GM19468 (cell line): ENCODE data around the gene FAM78A.

ENCODE experiments used
- ATAC-seq: cut with Tn5 transposase; IDR thresholded peaks from one replicate; pipeline ENCODE4 v1.9.1; 2021; ENCODE audit warnings: mild to moderate bottlenecking, moderate library complexity, moderate number of reproducible peaks; ENCODE audit not compliant: unreplicated experiment; ENCODE audit errors: extremely low read depth

The FAM78A gene, protein sequence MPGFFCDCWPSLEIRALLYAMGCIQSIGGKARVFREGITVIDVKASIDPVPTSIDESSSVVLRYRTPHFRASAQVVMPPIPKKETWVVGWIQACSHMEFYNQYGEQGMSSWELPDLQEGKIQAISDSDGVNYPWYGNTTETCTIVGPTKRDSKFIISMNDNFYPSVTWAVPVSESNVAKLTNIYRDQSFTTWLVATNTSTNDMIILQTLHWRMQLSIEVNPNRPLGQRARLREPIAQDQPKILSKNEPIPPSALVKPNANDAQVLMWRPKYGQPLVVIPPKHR

DNA sequence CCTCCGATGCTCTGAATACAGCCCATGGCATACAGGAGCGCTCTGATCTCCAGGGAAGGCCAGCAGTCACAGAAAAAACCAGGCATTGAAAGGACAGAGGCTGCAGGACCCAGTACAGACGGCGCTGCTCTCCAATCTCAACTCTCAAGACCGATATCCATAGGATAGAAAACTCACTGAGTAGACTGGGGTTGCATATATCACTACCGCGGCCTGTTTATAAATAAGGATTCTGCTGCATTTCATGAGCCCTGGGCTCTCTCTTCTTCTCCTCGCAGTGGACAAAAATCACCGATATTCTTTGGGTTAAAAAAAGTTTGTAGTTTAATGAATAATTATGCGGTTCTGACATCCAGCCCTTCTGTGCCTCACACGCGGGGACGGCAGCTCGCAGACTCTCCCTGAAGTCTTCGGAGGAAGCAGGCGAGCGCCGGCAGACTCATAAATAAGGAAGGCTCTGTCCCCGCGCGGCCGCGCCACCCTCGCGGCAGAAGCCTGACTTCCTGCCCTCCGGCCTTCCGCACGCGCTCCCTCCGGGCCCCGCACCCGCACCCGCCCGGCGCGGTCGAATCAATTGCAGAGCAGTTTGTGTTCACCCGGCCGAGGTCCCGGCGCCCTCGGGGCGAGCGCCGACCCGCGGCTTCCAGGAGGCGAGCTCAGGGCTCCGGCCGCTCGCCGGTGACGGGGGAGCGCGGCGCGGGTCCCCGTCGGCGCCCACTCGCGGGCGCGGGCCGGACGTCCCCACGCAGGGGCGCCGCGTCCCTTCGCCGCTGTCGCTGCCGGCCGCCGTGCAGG lies at the start of gene FAM78A:
FAM78A (minus strand) TSS at position 417 of the 795 bp plus-strand sequence; CDS start at position 86, 331 bp downstream.
- no peak for ATAC-seq

DNA sequence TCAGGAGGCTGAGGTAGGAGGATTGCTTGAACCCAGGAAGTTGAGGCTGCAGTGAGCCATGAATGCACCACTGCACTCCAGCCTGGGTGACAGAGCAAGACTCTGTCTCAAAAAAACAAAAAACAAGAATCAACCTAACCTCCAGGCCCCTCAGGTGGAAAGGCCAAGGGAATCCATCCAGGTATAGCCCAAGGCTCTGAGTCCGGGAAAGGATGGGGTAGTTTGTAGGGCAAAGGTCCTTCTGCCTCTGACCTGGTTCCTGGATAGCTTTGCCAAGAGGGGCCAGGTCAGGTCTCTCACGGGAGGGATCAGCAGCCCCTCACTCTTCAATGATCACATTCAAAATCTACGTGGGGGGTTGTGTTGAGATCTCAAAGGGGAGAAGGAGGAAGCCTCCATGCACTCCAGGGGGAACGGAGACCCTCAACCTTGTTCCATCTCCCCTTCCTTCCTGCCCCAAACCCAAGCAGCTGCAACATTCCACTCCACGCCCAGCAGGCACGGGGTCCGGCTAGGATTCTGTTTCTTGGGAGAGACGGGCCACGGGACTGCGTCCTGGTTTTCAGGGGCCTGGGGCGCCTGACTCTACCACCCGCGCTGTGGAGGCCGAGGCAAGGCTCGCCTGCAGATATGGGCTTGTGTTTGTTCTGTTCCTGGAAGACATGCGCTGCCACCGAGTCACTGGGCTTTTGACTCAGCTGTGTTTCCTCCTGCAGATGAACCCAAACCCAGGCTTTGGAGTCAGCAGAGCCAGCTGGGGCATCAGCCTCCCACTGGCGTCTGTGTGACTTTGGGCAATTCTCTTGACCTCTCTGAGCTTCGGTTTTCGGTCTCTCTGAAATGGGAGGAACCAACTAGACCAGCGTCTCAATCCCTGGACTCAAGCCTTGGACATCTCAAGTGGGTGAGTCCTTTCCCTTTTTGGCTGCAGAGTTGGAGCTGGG lies 48.7 kb upstream of the FAM78A start:
- ATAC-seq, result no peak

DNA sequence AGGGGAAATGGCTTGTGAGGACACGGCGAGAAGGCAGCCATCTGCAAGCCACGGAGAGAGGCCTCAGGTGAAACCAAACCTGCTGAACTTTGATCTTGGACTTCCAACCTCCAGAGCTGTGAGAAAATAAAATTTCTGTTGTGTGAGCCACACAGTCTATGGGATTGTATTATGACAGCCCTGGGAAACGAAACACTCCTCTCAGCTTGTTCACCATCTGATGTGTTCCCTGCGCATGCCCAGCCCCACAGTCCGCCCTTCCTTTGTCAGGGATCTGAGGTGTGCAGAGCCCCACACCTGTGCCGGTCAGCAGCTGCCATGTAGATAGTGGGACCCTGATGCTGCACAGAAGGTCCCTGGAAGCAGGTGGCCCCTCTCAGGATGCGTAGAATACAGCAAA lies 47.3 kb upstream of the FAM78A start:
- ATAC-seq, result no peak

DNA sequence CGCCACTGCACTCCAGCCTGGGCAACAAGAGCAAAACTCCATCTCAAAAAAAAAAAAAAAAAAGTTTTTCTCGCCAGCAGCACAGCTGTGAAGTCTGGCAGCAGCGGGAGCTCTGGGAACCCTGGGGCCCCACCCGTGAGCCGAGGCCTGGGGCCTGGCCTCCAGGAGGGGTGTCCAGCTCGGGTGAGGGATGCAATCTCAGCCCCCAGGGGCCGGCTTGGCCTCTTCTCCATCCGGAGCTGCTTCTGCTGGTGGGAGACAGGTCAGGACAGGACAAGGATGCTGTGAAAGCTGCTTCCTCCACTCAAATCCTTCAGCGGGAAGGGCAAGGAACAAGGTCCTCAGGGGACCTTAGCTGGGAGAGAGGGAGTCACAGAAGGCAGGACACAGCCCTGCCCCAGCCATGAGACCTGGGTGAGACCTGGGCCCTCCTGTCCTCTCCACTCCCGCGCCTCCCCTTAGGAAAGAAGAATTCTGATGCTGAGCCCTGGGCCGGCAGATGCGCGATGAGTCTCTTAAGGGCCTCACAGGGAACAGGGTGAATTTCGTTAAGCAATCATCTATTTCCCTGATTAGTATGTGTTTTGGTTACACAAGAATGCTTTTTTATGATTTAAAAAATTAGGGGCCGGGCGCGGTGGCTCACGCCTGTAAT lies 43.8 kb upstream of the FAM78A start:
- ATAC-seq, result no peak

DNA sequence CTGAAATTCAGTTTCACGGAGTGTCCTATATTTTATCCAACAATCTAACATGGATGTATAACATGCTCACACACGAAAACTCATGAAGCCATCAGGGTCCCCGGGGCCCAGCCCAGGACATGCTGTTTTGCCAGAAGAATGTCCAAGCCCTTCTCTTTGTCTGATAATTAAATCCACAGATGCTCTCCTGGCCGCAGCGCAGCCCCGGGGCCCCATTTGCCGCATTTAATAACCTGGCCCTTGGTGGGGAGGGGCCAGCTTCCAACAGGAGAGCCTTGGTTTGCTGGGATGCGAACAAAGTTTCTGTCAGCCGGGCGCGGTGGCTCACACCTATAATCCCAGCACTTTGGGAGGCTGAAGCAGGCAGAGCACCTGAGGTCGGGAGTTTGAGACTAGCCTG lies 43.2 kb upstream of the FAM78A start:
- no peak for ATAC-seq

DNA sequence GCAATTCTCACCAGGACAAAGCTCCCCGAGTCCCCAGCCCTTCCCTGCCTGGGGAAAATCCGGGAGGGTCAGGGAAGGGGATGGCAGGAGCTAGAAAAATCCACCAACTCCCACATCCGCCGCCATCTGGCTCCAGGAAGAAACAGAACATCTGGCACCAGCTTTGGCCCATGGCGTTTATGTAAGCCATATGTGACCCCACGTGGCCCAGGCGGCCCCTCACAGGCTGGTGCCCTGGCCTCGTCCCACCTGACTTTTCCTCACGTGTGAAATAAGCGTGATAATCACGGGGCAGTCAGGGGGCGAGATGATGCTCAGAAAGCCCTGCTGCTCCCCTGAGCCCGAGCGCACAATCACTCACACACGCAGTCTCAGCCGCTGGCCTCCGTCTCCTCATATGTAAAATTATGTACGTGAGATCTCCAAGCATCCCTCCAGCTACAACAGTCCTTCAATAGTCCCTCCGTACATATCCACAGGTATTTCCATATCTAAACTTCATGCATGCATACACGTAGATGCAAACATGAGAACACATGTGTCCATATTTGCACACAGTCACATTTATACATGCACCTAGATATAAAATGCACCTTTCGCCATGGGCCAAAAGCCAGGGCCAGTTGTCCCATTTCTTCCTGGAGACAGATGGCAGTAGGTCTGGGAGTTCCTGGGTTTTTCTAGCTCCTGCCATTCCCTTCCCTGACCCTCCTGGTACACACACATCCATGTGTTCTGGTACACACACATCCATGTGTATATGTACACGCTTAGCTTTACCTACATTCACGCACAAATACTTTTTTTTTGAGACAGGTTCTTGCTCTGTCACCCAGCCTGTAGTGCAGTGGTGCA lies 42.1 kb upstream of the FAM78A start:
- ATAC-seq, result no peak

DNA sequence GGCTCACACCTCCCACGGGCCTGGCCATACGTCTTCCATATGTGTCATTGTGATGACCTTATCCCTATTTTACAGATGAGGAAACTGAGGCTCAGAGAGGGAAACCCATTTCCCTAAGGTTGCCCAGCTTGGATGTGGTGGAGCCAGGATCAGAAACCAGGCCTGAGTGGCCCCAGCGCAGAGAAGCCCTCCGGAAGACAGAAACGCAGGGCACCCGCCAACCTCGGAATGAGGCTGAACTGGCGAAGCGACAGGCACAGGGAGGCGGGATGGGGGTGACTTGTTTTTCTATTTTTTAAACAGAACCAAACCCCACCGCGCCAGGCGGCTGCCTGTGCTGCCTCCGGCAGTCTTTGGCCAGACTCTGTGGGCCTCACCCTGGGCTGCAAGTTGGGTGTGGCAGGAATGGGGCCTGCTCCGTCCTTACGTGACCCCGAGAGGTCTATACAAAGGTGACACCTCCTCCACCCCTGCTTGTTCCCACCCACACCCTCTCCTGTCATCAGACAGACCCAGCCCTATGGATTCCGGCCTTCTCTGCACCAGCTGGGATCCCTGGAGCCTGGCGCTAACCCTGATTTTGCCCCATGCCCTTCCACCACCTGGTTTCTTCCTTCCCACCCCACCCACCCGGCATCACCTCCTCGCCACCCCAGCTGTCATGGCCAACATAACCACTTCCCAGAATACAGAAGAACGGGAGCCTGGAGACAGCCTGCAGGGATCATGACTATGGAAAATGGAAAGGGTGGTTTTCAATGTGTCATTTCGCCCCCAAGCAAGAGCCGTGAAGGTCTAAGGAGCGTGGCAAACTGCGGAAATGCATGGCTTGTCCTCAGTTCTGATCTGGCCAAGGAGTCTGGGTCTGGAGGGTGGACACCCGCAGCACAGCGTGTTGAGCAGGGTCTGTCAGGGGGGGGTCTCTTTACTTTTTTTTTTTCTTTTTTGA lies 36.8 kb upstream of the FAM78A start:
- no peak for ATAC-seq

DNA sequence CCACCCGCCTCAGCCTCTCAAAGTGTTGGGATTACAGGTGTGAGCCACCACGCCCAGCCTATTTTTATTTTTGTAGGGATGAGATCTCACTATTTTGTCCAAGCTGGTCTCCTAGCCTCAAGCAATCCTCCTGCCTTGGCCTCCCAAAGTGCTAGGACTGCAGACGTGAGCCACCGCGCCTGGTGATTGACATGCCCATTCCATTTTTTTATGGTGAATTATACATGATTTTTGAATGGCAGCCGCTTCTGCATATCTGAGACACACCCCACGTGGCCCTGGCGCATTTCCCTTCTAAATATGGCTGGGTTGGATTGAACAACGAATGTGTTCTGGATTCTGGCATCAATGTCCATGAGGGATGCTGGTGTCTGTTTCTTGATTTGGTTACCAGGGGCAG lies 35.9 kb upstream of the FAM78A start:
- no peak for ATAC-seq

DNA sequence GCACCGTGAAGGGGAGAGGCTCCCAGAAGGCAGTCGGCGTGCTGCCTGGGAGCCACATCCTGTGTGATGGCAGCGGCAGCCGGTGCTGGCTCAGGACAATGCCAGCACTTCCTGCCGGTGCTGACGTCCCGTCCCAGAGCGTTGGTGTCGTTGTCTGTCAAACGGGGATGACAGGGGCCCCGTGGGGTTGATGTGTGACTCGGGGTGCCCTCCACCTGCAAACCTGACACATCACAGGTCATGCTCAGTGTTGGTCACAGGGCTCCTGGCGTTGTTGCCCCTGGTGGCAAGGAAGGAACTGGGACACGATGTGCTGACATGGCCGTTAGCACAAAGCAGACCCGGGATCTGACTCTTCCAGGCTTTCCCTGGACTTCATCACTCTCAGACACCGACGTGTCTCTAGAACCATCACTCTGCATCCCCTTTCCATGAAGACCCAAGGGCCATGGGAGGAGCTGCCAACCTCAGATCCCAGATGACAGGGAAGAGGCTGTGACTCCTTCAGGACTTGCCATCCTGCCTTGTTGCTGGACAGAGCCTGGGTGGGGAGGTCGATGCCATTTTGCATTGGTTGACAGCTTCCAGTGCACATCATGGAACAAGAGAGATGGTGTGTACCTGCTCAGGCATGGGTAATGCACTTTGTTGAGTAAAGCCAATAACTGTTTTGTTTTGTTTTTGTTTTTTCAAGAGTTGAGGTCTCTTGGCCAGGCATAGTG lies 34.7 kb upstream of the FAM78A start:
- no peak for ATAC-seq

DNA sequence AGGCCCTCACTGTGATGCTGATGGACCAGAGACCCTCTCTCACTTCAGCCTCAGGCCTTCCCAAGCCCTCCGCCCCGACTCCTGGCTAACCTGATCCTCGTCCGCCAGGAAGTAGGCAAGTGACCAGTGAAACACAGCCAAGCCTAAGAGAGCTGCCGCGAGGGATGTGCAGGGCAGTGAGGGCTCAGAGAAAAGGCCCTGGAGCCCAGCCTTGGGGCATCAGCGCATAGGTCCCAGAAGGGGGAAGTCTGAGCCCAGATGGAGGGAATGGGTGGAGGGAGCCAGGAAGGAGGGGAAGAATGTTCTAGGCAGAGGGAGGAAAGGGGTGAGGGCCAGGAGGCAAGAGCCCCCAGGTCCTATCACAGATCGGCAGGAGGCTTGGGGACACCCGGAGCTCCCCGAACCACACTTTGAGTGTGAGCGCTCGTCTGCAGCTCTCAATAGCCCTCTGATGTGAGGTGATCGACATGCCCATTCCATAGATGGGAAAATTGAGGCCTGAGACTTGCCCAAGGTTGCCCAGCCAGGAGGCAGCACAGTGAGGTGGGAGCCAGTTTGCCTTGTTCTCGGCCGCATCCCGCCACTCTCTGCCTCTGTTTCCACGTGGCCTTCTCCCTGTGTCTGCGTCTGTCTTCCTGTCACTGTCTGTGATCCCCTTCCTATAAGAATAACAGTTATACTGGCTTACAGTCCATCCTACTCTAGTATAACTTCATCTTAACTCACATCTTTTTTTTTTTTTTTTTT lies 33.4 kb upstream of the FAM78A start:
- ATAC-seq, result no peak

DNA sequence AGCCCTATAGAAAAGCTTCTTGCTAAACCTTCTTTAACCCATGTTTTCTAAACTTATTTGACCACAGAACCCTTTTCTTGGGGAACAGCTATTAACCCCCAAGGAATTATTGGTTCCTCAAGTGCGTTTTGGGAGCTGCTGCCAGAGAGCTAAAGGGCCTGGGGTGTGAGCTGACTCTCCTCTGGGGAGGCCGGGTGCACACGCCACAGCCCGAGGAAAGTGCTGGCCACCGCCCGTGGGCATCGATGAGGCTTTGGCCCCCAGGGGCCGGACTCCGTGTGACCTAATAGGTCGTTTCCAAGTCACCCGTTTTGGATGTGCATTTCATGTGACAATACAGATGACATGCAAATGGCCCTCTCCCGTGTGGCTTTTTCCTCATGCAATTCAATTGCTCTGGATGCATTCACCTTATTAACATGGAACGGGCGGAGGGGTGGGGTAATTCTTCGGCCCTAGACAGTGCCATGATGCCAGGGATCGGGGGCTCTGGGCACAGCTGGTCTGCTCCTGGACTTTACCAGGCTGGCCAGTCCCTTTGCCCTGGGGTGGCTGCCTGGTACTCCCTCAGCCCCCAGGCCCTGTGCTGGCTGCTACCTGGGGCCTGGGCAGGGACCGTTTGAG lies 32.7 kb upstream of the FAM78A start:
- no peak for ATAC-seq

DNA sequence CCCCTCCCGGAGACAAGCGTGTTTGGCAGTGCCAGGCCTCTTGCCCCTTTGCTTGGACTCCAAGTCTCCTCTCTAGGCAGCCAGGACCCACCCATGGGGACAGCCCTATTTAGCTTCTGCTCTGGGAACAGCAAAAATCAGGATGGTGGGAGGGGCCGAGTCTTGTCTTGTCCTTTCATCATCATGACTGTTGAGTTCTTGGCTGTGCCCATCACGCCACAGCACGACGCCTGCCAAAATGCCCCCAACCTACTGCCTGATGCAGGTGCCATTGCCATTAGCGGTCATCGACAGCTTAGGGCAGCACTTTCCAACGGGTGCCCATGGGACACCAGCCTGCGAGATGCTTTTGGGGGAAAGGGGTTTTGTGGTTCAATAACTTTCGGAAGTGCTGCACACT lies 32.1 kb upstream of the FAM78A start:
- ATAC-seq, result no peak

DNA sequence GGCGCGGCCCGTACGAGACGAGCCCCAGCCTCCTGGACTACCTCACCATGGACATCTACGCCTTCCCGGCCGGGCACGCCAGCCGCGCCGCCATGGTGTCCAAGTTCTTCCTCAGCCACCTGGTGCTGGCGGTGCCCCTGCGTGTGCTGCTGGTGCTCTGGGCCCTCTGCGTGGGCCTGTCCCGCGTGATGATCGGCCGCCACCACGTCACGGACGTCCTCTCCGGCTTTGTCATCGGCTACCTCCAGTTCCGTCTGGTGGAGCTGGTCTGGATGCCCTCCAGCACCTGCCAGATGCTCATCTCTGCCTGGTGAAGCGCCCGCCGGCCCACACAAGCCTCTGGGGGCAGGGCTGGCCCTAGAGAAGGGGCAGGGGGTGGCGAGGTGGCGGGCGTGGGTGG lies 31.7 kb upstream of the FAM78A start:
- no peak for ATAC-seq

DNA sequence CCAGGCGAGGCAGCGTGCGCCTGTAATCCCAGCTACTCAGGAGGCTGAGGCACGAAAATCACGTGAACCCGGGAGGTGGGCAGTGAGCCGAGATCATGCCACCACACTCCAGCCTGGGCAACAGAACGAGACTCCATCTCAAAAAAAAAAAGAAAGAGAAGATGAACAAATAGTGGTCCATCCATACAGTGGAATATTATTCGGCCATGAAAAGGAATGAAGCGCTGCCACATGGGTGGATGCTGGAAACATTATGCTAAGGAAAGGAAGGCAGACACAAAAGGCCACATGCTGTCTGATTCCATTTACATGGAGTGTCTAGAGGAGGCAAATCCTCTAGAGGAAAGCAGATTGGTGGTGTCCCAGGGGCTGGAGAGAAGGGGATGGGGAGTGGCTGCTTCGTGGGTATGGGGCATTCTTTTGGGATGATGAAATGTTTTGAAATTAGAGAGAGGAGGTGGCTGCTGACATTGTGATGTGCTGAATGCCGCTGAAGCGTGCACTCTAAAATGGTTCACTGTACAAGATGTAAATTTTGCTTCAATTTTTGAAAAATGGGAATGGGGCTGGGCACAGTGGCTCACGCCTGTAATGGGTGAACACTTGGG lies 30.2 kb upstream of the FAM78A start:
- no peak for ATAC-seq

DNA sequence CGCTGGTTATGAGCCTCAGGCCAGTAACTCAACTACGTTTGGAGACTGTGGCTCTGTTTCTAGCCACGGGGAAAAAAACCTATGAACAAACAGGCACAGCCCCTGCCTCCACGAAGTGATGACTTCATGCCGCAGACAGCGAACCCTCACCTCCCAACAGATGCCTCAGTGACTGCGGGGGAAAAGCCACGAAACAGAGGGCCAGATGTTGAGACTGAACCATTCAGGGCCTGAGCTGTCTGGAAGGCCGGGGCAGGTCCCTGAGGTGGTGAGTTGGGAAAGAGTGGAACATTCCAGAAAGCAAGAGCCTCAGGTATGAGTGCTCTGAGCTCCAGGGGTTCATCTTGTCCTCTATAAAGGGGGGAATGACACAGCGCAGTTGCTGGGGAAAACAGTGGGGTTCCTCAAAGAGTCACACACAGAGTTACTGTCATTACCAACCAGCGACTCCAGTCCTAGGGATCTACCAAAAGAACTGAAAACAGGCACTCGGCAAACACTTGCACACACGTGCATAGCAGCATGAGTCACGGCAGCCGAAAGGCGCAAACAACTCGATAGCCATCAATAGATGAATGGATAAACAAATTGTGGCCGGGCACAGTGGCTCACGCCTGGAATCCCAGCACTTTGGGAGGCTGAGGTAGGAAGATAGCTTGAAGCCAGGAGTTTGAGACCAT lies 28.5 kb upstream of the FAM78A start:
- ATAC-seq, result no peak
